HG03354 (cell line): ENCODE results near the gene MEX3C.

Experiments used
- ATAC-seq: cut with Tn5 transposase; IDR thresholded peaks from one replicate; pipeline ENCODE4 v1.9.1; 2021; ENCODE audit warnings: mild to moderate bottlenecking; ENCODE audit not compliant: unreplicated experiment, poor library complexity, severe bottlenecking

Gene MEX3C

GRCh38 chr18:51192696-51193095 is 4.8 kb downstream of the MEX3C start:
- ATAC-seq, result no peak

DNA sequence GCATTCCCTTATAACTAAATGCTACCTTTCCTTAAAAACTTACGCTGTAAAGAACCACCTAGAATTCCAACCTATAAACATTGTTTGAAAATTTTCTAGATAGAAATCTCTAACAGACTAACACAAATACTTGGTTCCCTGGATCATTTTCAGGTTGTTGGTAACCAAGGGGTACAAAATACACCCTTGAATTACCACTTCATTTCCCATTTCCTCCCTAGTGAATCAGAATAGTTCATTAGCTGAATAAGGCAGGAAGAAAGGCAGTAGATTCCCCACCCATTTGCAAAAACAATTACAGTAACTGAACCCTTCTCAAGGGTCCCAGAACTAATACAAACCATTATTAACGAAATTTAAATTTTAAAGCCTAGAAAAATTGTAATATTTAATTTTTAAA is 5.5 kb downstream of the MEX3C start:
- no peak for ATAC-seq

DNA sequence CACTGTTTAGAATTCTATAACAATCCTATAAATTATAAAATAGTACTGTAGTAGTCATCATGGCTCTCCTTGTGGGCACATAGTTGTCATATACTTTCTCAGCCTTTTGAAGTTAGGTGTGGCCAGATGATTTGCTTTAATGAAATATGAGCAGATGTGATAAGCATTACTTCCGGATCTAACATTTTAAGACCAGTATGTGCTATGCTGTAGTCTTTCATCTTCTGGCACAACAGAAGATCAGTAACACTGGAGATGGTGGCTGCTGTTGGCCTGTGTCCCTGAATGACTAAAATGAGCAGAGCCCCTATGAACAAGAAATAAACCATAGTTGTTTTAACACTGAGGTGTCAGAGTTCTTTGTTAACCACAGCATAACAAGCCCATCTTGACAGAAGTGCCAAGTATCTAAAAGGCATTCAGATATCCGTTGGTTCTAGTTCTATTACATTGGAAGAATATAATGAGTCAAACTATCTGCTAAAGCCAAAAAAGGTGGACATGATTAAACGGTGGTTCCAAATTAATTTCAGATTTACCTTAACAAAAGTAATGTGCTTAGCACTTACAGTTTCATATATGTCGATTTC is 6.3 kb downstream of the MEX3C start:
- ATAC-seq, result no peak

- no peak for ATAC-seq
Measured at GRCh38 chr18:51190000-51190399, 7.5 kb downstream of the MEX3C start.

DNA sequence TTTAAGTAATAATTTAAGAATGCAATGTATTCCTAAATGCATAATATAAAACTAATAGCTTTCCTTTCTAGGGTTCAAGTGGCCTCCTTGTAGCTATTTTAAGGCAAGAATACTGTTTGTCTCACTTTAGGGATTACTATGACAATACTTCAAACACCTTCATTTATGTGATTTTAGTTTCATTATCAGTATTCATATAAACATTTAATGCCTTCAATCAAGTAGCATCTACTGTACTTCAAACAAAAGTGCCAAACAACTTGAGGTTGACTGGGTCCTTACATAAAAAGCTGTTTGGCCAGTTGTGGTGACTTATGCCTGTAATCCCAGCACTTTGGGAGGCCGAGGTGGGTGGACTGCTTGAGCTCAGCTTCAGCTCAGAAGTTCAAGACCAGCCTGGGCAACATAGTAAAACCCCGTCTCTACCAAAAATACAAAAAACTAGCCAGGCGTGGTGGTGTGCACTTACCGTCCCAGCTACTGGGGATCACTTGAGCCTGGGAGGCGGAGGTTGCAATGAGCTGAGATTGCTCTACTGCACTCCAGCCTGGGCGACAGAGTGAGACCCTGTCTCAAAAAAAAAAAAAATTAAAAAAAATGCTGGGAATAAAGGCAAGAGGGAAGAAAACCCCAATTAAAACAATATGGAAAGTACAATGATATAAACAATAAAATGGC is 9.3 kb downstream of the MEX3C start:
- peak; percentile 61 for ATAC-seq

DNA sequence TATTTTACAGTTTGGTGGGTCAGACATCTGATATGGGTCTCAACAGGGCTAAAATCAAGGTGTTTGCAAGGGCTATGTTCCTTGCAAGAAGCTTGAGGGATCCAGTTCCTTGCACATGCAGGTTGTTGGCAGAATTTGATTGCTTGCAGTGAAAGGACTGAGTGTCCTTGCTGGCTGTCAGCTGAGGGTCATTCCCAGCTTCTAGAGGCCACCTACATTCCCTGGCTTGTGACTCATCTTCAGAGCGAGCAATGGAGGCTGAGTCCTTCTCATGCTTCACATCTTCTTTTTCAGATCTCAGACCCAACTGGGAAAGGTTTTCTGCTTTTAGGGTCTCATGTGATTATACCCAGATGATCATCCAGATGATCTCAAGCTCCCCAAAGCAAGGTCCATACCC is 12.4 kb downstream of the MEX3C start:
- no peak for ATAC-seq

- ATAC-seq, result no peak
Measured at GRCh38 chr18:51184091-51184457, 13.4 kb downstream of the MEX3C start.

DNA sequence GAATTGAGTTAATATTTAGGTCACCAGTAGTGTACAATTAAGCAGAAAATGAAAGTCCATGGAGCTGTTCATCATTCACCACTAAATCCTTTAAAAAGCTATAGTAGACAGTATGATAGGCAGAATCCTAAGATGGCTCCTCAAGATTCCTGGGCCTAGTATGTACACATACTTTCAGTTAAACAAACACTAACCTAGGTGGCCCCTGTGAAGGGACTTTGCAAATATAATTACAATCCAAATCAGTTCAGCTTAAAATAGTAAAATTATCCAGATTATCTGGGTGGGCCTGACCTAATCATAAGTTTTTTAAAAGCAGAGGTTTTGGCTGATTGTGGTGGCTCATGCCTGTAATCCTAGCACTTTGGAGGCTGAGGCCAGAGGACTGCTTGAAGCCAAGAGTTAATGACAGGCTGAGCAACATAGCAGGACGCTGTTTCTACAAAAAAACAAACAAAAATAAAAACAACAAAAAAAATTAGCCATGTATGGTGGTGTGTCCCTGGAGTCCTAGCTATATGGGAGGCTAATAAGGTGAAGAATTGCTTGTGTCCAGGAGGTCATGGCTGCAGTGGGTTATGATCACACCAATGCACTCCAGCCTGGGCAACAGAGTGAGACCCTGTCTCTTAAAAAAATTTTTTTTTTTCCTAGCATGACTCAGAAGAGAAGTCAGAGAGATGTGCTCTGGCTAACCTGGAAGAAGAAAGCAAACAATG is 13.9 kb downstream of the MEX3C start:
- no peak for ATAC-seq

GRCh38 chr18:51182824-51183223 is 14.7 kb downstream of the MEX3C start:
- ATAC-seq, result no peak

DNA sequence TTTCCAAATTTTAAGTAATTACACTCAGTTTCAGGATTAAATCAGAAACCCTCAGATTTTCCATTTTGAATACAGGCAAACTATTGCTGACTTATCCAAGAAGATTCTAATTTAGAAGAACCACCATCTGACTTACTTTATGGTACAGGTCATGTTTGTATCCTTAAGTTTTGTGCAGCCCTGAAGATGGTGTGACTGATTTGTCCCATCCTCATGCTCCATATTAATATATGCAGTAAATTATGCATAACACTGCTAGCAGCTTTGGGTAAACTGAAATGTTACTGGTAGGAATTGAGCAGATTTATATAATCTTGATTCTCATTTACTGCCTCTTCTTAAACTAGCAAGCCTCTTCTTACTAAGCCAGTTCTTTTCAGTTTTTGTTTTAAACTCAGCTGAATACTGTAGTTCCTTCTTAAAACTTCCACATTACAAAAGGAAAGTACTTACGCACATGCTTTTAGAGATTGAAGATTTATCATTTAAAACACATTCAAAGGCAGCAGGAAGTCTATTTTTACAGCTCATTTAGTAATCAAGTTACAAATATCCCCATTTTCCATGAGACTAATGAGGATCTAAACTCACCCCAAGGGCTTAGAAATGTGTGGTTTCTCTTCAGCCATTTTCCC is 25.7 kb downstream of the MEX3C start:
- peak; percentile 20 for ATAC-seq

DNA sequence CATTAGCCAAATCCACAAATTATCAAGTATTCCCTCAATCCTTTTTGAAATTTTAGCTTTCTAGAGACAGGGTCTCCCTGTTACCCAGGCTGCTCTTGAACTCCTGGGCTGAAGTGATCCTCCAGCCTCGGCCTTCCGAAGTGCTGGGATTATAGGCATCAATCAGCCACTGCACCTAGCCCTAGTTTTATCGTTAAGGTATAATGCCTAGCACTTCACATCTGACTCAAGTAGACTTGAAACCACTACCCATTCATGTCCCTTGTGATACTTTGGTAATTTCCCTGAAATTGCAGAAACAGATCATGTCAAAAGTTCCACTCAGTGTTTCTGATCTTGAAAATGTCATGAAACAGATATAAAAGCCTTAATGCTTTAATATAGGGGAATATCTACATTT is 26.3 kb downstream of the MEX3C start:
- peak; percentile 60 for ATAC-seq

DNA sequence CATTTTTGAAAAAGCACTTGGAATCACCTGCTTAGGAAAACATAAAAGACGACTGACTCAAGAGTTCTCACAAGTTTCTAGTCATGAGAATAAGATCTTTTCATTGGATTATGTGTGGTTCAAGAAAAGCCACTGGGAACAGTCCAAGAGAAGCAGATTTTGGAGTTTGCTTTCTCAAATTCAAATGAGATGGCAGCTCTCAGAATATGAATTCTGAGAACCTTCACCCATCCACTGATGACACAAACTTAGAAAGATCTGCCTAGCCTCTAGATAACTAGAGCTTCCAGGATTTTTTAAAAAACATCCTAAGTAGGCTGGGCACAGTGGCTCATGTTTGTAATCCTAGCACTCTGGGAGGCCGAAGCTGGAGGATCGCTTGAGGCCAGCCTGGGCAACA is 26.8 kb downstream of the MEX3C start:
- no peak for ATAC-seq

DNA sequence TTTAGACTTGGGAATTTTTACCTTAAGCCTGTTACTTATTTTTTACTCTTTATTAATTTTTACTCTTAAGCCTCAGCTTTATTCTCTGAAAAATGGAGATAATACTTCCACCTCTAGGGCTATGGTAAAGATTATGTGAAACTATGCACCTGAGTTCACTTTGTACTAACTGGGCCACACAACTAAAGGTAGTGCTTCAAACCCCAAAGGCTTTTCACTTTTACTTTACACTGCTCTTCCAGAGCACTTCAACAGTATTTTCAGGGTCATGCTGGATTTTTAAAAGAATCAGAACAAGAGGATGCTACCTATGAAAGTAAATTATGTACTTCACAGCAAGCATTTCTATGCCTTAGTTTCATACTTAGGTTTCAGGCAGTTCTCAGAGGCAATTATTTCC is 27.8 kb downstream of the MEX3C start:
- peak; percentile 39 for ATAC-seq

DNA sequence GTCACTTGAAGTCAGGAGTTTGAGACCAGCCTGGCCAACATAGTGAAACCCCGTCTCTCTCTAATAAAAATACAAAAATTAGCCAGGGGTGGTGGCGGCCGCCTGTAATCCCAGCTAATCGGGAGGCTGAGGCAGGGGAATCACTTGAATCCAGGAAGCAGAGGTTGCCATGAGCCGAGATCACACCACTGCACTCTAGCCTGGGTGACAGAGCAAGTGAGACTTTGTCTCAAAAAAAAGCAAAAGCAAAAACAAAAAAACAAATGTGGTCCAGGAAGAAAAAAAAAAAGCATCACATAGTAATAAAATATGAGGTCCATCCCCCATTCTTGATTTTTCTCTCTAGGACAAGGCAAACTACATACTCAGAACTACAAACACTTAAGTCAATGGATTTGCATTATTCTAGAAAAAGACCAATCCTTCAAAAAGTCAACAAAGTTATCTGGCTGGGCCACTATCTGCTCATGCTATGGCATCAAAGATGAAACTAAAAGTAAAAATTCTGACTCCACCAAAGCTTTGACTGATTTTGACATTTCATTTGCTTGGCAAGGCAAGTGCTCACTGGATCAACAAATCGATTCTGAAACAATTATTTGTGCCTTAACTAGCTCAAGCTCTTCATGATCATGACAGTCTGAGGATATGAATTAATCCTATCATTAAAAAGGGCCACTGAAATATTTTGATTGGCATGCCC is 28.4 kb downstream of the MEX3C start:
- no peak for ATAC-seq

- ATAC-seq, result no peak
Measured at GRCh38 chr18:51168026-51168742, 29.3 kb downstream of the MEX3C start.

GRCh38 chr18:51165296-51165695 is 32.2 kb downstream of the MEX3C start:
- ATAC-seq, result no peak

GRCh38 chr18:51164761-51165281 is 32.7 kb downstream of the MEX3C start:
- no peak for ATAC-seq

DNA sequence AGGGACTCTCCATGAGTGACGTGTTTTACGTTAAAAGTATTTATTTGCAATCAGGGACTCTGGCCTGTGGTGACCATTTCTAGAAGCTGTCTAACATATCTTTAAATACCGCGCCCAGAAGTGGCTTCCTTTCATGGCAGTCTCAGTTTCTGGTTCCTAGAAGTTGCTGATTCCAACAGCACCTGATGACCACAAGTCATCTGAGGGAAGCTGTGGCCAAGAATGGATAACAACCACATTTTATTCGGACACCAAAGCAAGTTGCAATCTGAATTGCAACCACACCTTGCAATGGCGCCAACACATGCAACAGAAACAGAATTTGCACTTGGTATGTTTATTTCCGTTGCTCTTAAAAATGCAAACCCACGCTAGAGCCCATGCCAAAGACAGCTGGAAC is 33.1 kb downstream of the MEX3C start:
- no peak for ATAC-seq

GRCh38 chr18:51163543-51163942 is 33.9 kb downstream of the MEX3C start:
- ATAC-seq, result no peak
